ENCODE measurements around the gene TMEM144.

Gene TMEM144

DNA sequence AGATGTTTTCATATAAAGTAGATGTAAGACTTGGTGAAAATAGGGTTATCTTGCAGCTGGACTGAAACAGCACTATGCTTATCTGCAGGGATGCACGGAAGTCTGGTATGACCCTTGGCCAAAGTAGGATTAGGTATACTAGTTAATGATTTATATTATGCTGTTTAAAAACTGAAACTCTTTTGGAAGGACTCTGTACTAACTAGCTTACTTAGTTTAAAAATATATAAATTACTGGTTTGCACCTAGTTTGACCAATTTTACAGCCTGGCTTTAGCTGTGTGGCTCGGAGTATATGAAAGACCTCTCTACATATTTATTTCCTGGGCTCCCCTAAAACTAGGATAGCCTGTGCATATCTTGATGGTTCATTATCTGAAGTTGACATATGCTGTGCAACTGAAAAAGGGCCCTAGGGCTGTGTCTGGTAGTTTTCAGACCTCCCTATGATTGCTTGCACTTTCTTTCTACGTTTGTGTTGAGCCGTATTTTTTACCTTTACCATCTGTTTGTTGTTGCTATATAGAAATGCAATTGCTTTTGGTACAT is 89.2 kb downstream of the TMEM144 start:
- no peak for DNase-seq (ENCODE audit: low read depth)

DNA sequence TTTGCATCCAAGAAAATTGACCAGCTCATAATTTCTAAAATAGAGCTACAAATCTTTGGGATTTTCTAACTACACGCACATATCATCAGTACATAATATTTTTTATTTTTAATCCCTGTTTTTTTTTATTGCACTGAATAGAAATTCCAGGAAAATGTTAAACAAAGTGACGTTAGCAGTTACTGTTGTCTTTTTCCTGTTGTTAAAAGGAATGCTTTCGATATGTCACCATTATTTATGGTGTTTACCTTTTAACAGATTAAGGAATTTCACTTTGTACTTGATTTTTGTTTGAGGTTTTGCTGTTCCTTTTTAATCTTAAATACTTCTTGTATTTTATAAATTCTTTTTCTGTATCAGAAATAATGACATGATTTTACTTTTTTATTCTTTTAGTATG is 89.7 kb downstream of the TMEM144 start:
- DNase-seq (ENCODE audit: low read depth): no peak

GRCh38 chr4:158302076-158302866 is 92.0 kb downstream of the TMEM144 start:
- no peak for DNase-seq (ENCODE audit: low read depth)

DNA sequence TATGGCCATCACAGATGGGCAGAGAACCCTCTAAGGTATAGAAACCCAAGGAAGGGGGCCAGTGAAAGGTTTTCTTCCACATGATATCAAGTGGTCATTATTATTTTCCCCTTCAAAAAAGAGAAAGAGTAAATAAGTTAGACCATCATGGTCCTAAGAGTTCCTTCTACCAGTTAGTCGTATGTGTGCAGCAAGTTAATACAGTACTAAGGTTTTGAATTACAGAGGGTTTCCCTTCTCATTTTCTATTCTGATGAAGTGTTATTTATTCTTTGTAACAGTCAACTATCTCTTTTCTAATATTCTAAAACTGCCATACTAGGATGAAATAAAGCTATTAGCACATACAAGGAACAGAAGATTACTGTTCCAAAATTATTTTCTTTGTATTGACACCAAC is 94.4 kb downstream of the TMEM144 start:
- DNase-seq (ENCODE audit: low read depth): no peak

All from stimulated activated CD8-positive, alpha-beta memory T cell treated with anti-CD3 and anti-CD28 coated beads, Interleukin-4, amount 100 ng/mL, for 24 hours (primary cell).